Kidney (tissue), 14 donors: ENCODE results near the gene HOXC6. TPM values are rescaled to one million over a fixed set of nuclear protein-coding genes. Genes with fewer than 3 reads are reported as not detected.

Source experiments
- DNase-seq, 5 donors: peaks; one replicate each; pipeline ENCODE4 v3.0.0-alpha.2; 2013 to 2020
- FAIRE-seq: peaks from 2 replicates; lab custom pipeline; 2012; peaks lifted over from hg19 to GRCh38; lab: Jason Lieb, UNC
- H3K27ac ChIP-seq, 2 donors: one replicate each; pipeline ENCODE4 v1.7.0; 2013; ENCODE audit warnings: low read depth in 2 of 2, low read length in 2 of 2, inconsistent platforms in 1 of 2
- H3K27me3 ChIP-seq: one replicate; pipeline ENCODE4 v1.7.1; 2013; ENCODE audit warnings: low read length, inconsistent platforms; ENCODE audit not compliant: control insufficient read depth, insufficient read depth
- H3K36me3 ChIP-seq, 3 donors: one replicate each; pipeline versions ENCODE4 v1.7.0 to v1.7.1; 2013; ENCODE audit warnings: low read length in 3 of 3, control low read depth in 1 of 3, inconsistent platforms in 1 of 3; ENCODE audit not compliant: insufficient read depth in 3 of 3, control insufficient read depth in 2 of 3
- H3K4me1 ChIP-seq, 3 donors: one replicate each; pipeline versions ENCODE4 v1.7.0 to v1.7.1; 2013; ENCODE audit warnings: low read length in 3 of 3, inconsistent platforms in 1 of 3, low read depth in 1 of 3; ENCODE audit not compliant: control insufficient read depth in 2 of 3, insufficient read depth in 2 of 3
- H3K4me3 ChIP-seq, 3 donors: one replicate each; pipeline versions ENCODE4 v1.7.0 to v1.8.1; 2013; ENCODE audit warnings: low read length in 3 of 3, control low read depth in 1 of 3, inconsistent platforms in 1 of 3
- H3K9ac ChIP-seq, 3 donors: one replicate each; pipeline versions ENCODE4 v1.7.0 to v1.7.1; 2013; ENCODE audit warnings: low read length in 3 of 3, control low read depth in 1 of 3, inconsistent platforms in 1 of 3
- H3K9me3 ChIP-seq, 3 donors: one replicate each; pipeline versions ENCODE4 v1.7.0 to v1.7.1; 2013; ENCODE audit warnings: low read length in 3 of 3, control low read depth in 1 of 3, inconsistent platforms in 1 of 3; ENCODE audit not compliant: control insufficient read depth in 2 of 3, insufficient read depth in 1 of 3
- intact Hi-C: fragments of 100-400 bp; cut with DNase I; formaldehyde crosslinking; loops from one replicate; pipeline ENCODE4 v1.11.1; 2022
- polyA plus RNA-seq: library from polyadenylated mRNA; stranded (reverse); fragments of 350-450 nt; fragmentation: Illumina TruSeq; extraction: RNeasy Lipid Tissue Mini Kit (QIAGEN cat#74804); gene quantifications from one replicate; pipeline ENCODE4 v1.2.3, GENCODE V29; 2014; ENCODE audit warnings: low read depth, low replicate concordance; ENCODE audit not compliant: insufficient read depth
- total RNA-seq: library from RNA; stranded (reverse); fragmentation: NEBNext Ultra II Directional; extraction: Animal tissue kit (Norgen Biotek cat#: 25700); gene quantifications from one replicate; pipeline ENCODE4 v1.2.1, GENCODE V29; 2021
- TF ChIP-seq, protein P1 (sequence below): IDR thresholded peaks from 3 replicates; pipeline ENCODE4 v1.5.1; 2012; ENCODE audit warnings: mild to moderate bottlenecking, moderate library complexity, borderline replicate concordance; ENCODE audit not compliant: insufficient read depth; ENCODE audit errors: extremely low read depth
- donor health status: control.
- donor health status: control.
- donor health status: control.
- donor health status: control.
- donor health status: control.
- donor health status: DM: yes; HTN: yes; CAD: no.
- donor health status: Normal renal cell carcinoma (clear cell type).

Gene HOXC6
- total and polyA plus RNA-seq, 2 donors from 2014 or later = 11.4 to 22.0 TPM

- DNase-seq = peak; percentile 90 to 96 (median 92)
These were observed 5.1 kb downstream of the HOXC6 start for GRCh38 chr12:54033106-54033979.

GRCh38 chr12:54033980-54034784, 5.9 kb downstream of the HOXC6 start:
- H3K4me1 ChIP-seq = peaks cover 0 to 33% (median 22%) of the 10 kb centered on the region in 3 donors
- TF ChIP-seq, protein P1, sequence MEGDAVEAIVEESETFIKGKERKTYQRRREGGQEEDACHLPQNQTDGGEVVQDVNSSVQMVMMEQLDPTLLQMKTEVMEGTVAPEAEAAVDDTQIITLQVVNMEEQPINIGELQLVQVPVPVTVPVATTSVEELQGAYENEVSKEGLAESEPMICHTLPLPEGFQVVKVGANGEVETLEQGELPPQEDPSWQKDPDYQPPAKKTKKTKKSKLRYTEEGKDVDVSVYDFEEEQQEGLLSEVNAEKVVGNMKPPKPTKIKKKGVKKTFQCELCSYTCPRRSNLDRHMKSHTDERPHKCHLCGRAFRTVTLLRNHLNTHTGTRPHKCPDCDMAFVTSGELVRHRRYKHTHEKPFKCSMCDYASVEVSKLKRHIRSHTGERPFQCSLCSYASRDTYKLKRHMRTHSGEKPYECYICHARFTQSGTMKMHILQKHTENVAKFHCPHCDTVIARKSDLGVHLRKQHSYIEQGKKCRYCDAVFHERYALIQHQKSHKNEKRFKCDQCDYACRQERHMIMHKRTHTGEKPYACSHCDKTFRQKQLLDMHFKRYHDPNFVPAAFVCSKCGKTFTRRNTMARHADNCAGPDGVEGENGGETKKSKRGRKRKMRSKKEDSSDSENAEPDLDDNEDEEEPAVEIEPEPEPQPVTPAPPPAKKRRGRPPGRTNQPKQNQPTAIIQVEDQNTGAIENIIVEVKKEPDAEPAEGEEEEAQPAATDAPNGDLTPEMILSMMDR = no peak
- H3K9ac ChIP-seq = no peak overlapping the region
- H3K27ac ChIP-seq = no peak overlapping the region
- intact Hi-C loops = loop anchor here (10.0 kb wide), 1 partner anchor 101 kb away; no protein-coding TSS in a partner anchor
- H3K9me3 ChIP-seq = no peaks in the 10 kb centered on the region
- peaks cover 0 to 4% (median 0%) of the 10 kb centered on the region in 3 donors for H3K36me3 ChIP-seq
- H3K4me3 ChIP-seq = no peak overlapping the region
- DNase-seq = peak in 3 of 5 donors; percentile 71 to 83 (median 77)
- FAIRE-seq = no peak
- H3K27me3 ChIP-seq = no peaks in the 10 kb centered on the region

More at GRCh38 chr12:54033106-54033979, 5.1 kb downstream of the HOXC6 start:
- no peak for FAIRE-seq
- peak overlapping the region; percentile 3 to 61 (median 51) for H3K4me3 ChIP-seq
- TF ChIP-seq, protein P1 = peak; percentile 7
- no peaks in the 10 kb centered on the region for H3K27me3 ChIP-seq
- intact Hi-C loops = loop anchor here (10.0 kb wide), 1 partner anchor 101 kb away; no protein-coding TSS in a partner anchor
- H3K9me3 ChIP-seq = no peaks in the 10 kb centered on the region
- H3K9ac ChIP-seq = peak overlapping the region in 1 of 3 donors; percentile 55
- H3K4me1 ChIP-seq = peaks cover under 1 to 29% (median 19%) of the 10 kb centered on the region in 3 donors
- H3K27ac ChIP-seq = peak overlapping the region in 1 of 2 donors; percentile 37
- H3K36me3 ChIP-seq = peaks cover 0 to 4% (median 0%) of the 10 kb centered on the region in 3 donors

GRCh38 chr12:54034785-54035310, 6.6 kb downstream of the HOXC6 start:
- no peak overlapping the region for H3K27ac ChIP-seq
- H3K27me3 ChIP-seq = no peaks in the 10 kb centered on the region
- H3K9ac ChIP-seq = peak overlapping the region in 1 of 3 donors; percentile 4
- H3K4me3 ChIP-seq = no peak overlapping the region
- H3K9me3 ChIP-seq = no peaks in the 10 kb centered on the region
- TF ChIP-seq, protein P1 = no peak
- no peak for FAIRE-seq
- intact Hi-C loops = loop anchor here (10.0 kb wide), 1 partner anchor 100 kb away; no protein-coding TSS in a partner anchor
- DNase-seq = peak in 1 of 5 donors; percentile 62
- peaks cover 5 to 40% (median 25%) of the 10 kb centered on the region in 3 donors for H3K4me1 ChIP-seq
- H3K36me3 ChIP-seq = peaks cover 0 to 2% (median 0%) of the 10 kb centered on the region in 3 donors
